ENCODE results near the gene PAF1.

DNA sequence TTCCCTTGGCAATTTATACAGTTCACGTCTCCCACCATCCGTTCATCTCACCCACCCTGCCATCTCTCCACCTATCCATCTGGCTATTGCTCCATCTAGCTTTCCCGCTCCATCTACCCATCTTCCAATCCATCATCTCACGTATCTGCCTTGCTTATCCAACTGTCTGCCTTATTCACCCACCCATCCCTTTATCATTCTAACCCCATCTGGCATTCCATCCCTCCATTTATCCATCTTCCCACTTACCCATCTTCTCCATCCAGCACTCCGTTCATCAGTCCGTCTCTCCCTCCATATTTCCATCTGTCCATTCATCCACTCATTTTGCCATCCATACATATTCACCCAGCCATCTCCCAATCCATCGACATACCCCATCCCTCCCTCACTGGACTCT is 34.8 kb upstream of the PAF1 start:
- TF ChIP-seq CTCF (conservative IDR thresholded peaks at IDR 0.05) (no peak), ZFX (IDR thresholded peaks at IDR 0.05) (no peak)

All from C4-2B (cell line).